ENCODE data around the gene DOCK1.

Gene DOCK1

GRCh38 chr10:127435246-127435645, 530.0 kb downstream of the DOCK1 start:
- Histone ChIP-seq H3K18ac (ENCODE audit: low read depth in 1 of 2, low read length in 2 of 2) (no peak overlapping the region), H3K36me3 (ENCODE audit: control insufficient read depth in 1 of 2, insufficient read depth in 2 of 2, low read depth in 1 of 2, low read length in 2 of 2) (peaks cover 41 to 85% of the 10 kb centered on the region in 2 experiments), H3K9ac (ENCODE audit: low read length) (no peak overlapping the region), H2AK5ac (ENCODE audit: low read length, severe bottlenecking) (no peak overlapping the region), H4K8ac (ENCODE audit: low read length) (no peak overlapping the region), H3K4ac (ENCODE audit: low read depth in 1 of 2, low read length in 2 of 2) (no peak overlapping the region), H3K79me1 (replicated peaks; ENCODE audit: low read length, poor library complexity, severe bottlenecking) (no peaks in the 10 kb centered on the region), H3K27ac (ENCODE audit: low read length, poor library complexity, severe bottlenecking) (no peak overlapping the region), H3K4me2 (ENCODE audit: low read length, poor library complexity, severe bottlenecking) (no peak overlapping the region), H3K9me3 (ENCODE audit: control insufficient read depth, low read length) (no peaks in the 10 kb centered on the region), H2BK12ac (ENCODE audit: low read length in 2 of 2) (no peak overlapping the region), H2BK120ac (ENCODE audit: low read depth, low read length) (no peak overlapping the region), H3K23ac (ENCODE audit: low read length in 2 of 2) (no peak overlapping the region), H3K4me1 (ENCODE audit: control insufficient read depth, insufficient read depth, low read depth, low read length) (no peaks in the 10 kb centered on the region), H3K14ac (ENCODE audit: low read length in 2 of 2) (no peak overlapping the region), H3K27me3 (ENCODE audit: control insufficient read depth in 1 of 2, insufficient read depth in 1 of 2, low read length in 2 of 2) (no peaks in the 10 kb centered on the region), H2AFZ (ENCODE audit: low read depth, low read length) (no peak overlapping the region), H3K4me3 (ENCODE audit: insufficient read depth in 1 of 2, low read depth in 1 of 2, low read length in 2 of 2) (no peak overlapping the region), H2BK5ac (ENCODE audit: low read depth, low read length, poor library complexity, severe bottlenecking) (no peak overlapping the region), H2BK15ac (ENCODE audit: low read depth, poor library complexity, severe bottlenecking) (no peak overlapping the region), H4K91ac (ENCODE audit: low read length) (no peak overlapping the region)
- WGBS = 49% methylated on average over 5 of the region's 7 CpGs
- DNase-seq = peak; percentile 36

GRCh38 chr10:127440371-127440770, 535.1 kb downstream of the DOCK1 start:
- H4K8ac ChIP-seq (ENCODE audit: low read length) = no peak overlapping the region
- no peak overlapping the region for H3K27ac ChIP-seq (ENCODE audit: low read length, poor library complexity, severe bottlenecking)
- H3K4me3 ChIP-seq (ENCODE audit: insufficient read depth in 1 of 2, low read depth in 1 of 2, low read length in 2 of 2) = no peak overlapping the region
- peaks cover 55 to 90% of the 10 kb centered on the region in 2 experiments for H3K36me3 ChIP-seq (ENCODE audit: control insufficient read depth in 1 of 2, insufficient read depth in 2 of 2, low read depth in 1 of 2, low read length in 2 of 2)
- no peak overlapping the region for H2AK5ac ChIP-seq (ENCODE audit: low read length, severe bottlenecking)
- H3K9me3 ChIP-seq (ENCODE audit: control insufficient read depth, low read length) = no peaks in the 10 kb centered on the region
- no peaks in the 10 kb centered on the region for H3K27me3 ChIP-seq (ENCODE audit: control insufficient read depth in 1 of 2, insufficient read depth in 1 of 2, low read length in 2 of 2)
- no peak overlapping the region for H2AFZ ChIP-seq (ENCODE audit: low read depth, low read length)
- no peak overlapping the region for H2BK15ac ChIP-seq (ENCODE audit: low read depth, poor library complexity, severe bottlenecking)
- no peak overlapping the region for H2BK120ac ChIP-seq (ENCODE audit: low read depth, low read length)
- no peak overlapping the region for H4K91ac ChIP-seq (ENCODE audit: low read length)
- no peak overlapping the region for H3K9ac ChIP-seq (ENCODE audit: low read length)
- H3K4me2 ChIP-seq (ENCODE audit: low read length, poor library complexity, severe bottlenecking) = no peak overlapping the region
- no peaks in the 10 kb centered on the region for H3K79me1 ChIP-seq (replicated peaks; ENCODE audit: low read length, poor library complexity, severe bottlenecking)
- H3K4me1 ChIP-seq (ENCODE audit: control insufficient read depth, insufficient read depth, low read depth, low read length) = peaks cover 15% of the 10 kb centered on the region
- DNase-seq = no peak
- H3K4ac ChIP-seq (ENCODE audit: low read depth in 1 of 2, low read length in 2 of 2) = no peak overlapping the region
- H2BK12ac ChIP-seq (ENCODE audit: low read length in 2 of 2) = no peak overlapping the region
- no peak overlapping the region for H3K14ac ChIP-seq (ENCODE audit: low read length in 2 of 2)
- no peak overlapping the region for H3K18ac ChIP-seq (ENCODE audit: low read depth in 1 of 2, low read length in 2 of 2)
- WGBS = 98% methylated on average over 11 of the region's 11 CpGs
- no peak overlapping the region for H2BK5ac ChIP-seq (ENCODE audit: low read depth, low read length, poor library complexity, severe bottlenecking)
- H3K23ac ChIP-seq (ENCODE audit: low read length in 2 of 2) = no peak overlapping the region

GRCh38 chr10:127441350-127442219, 536.4 kb downstream of the DOCK1 start:
- no peak overlapping the region for H3K18ac ChIP-seq (ENCODE audit: low read depth in 1 of 2, low read length in 2 of 2)
- peak overlapping the region; percentile 76 for H3K27ac ChIP-seq (ENCODE audit: low read length, poor library complexity, severe bottlenecking)
- H3K4ac ChIP-seq (ENCODE audit: low read depth in 1 of 2, low read length in 2 of 2) = no peak overlapping the region
- H2BK120ac ChIP-seq (ENCODE audit: low read depth, low read length) = no peak overlapping the region
- no peaks in the 10 kb centered on the region for H3K79me1 ChIP-seq (replicated peaks; ENCODE audit: low read length, poor library complexity, severe bottlenecking)
- no peak overlapping the region for H2AFZ ChIP-seq (ENCODE audit: low read depth, low read length)
- no peak overlapping the region for H3K4me3 ChIP-seq (ENCODE audit: insufficient read depth in 1 of 2, low read depth in 1 of 2, low read length in 2 of 2)
- no peak for DNase-seq
- WGBS = 96% methylated on average over 16 of the region's 16 CpGs
- no peak overlapping the region for H3K14ac ChIP-seq (ENCODE audit: low read length in 2 of 2)
- H2BK12ac ChIP-seq (ENCODE audit: low read length in 2 of 2) = peak overlapping the region in 1 of 2 experiments; percentile 25
- peak overlapping the region; percentile 40 for H3K4me2 ChIP-seq (ENCODE audit: low read length, poor library complexity, severe bottlenecking)
- H3K23ac ChIP-seq (ENCODE audit: low read length in 2 of 2) = no peak overlapping the region
- no peak overlapping the region for H2BK15ac ChIP-seq (ENCODE audit: low read depth, poor library complexity, severe bottlenecking)
- no peak overlapping the region for H2BK5ac ChIP-seq (ENCODE audit: low read depth, low read length, poor library complexity, severe bottlenecking)
- no peaks in the 10 kb centered on the region for H3K9me3 ChIP-seq (ENCODE audit: control insufficient read depth, low read length)
- peaks cover 55 to 94% of the 10 kb centered on the region in 2 experiments for H3K36me3 ChIP-seq (ENCODE audit: control insufficient read depth in 1 of 2, insufficient read depth in 2 of 2, low read depth in 1 of 2, low read length in 2 of 2)
- H3K27me3 ChIP-seq (ENCODE audit: control insufficient read depth in 1 of 2, insufficient read depth in 1 of 2, low read length in 2 of 2) = no peaks in the 10 kb centered on the region
- H2AK5ac ChIP-seq (ENCODE audit: low read length, severe bottlenecking) = no peak overlapping the region
- no peak overlapping the region for H3K9ac ChIP-seq (ENCODE audit: low read length)
- peaks cover 15% of the 10 kb centered on the region for H3K4me1 ChIP-seq (ENCODE audit: control insufficient read depth, insufficient read depth, low read depth, low read length)
- no peak overlapping the region for H4K8ac ChIP-seq (ENCODE audit: low read length)
- H4K91ac ChIP-seq (ENCODE audit: low read length) = no peak overlapping the region

- no peak overlapping the region for H3K14ac ChIP-seq (ENCODE audit: low read length in 2 of 2)
- peaks cover 15% of the 10 kb centered on the region for H3K4me1 ChIP-seq (ENCODE audit: control insufficient read depth, insufficient read depth, low read depth, low read length)
- no peak overlapping the region for H2BK15ac ChIP-seq (ENCODE audit: low read depth, poor library complexity, severe bottlenecking)
- H2AK5ac ChIP-seq (ENCODE audit: low read length, severe bottlenecking) = no peak overlapping the region
- H3K9me3 ChIP-seq (ENCODE audit: control insufficient read depth, low read length) = no peaks in the 10 kb centered on the region
- H3K4me2 ChIP-seq (ENCODE audit: low read length, poor library complexity, severe bottlenecking) = peak overlapping the region; percentile 14
- H3K18ac ChIP-seq (ENCODE audit: low read depth in 1 of 2, low read length in 2 of 2) = no peak overlapping the region
- H4K8ac ChIP-seq (ENCODE audit: low read length) = no peak overlapping the region
- 100% methylated on average over 4 of the region's 5 CpGs for WGBS
- DNase-seq = no peak
- no peaks in the 10 kb centered on the region for H3K79me1 ChIP-seq (replicated peaks; ENCODE audit: low read length, poor library complexity, severe bottlenecking)
- peaks cover 59 to 94% of the 10 kb centered on the region in 2 experiments for H3K36me3 ChIP-seq (ENCODE audit: control insufficient read depth in 1 of 2, insufficient read depth in 2 of 2, low read depth in 1 of 2, low read length in 2 of 2)
- H3K4ac ChIP-seq (ENCODE audit: low read depth in 1 of 2, low read length in 2 of 2) = no peak overlapping the region
- peak overlapping the region in 1 of 2 experiments; percentile 25 for H2BK12ac ChIP-seq (ENCODE audit: low read length in 2 of 2)
- H4K91ac ChIP-seq (ENCODE audit: low read length) = no peak overlapping the region
- H3K23ac ChIP-seq (ENCODE audit: low read length in 2 of 2) = no peak overlapping the region
- no peaks in the 10 kb centered on the region for H3K27me3 ChIP-seq (ENCODE audit: control insufficient read depth in 1 of 2, insufficient read depth in 1 of 2, low read length in 2 of 2)
- H2AFZ ChIP-seq (ENCODE audit: low read depth, low read length) = no peak overlapping the region
- no peak overlapping the region for H3K4me3 ChIP-seq (ENCODE audit: insufficient read depth in 1 of 2, low read depth in 1 of 2, low read length in 2 of 2)
- no peak overlapping the region for H2BK5ac ChIP-seq (ENCODE audit: low read depth, low read length, poor library complexity, severe bottlenecking)
- no peak overlapping the region for H3K9ac ChIP-seq (ENCODE audit: low read length)
- H2BK120ac ChIP-seq (ENCODE audit: low read depth, low read length) = no peak overlapping the region
- peak overlapping the region; percentile 76 for H3K27ac ChIP-seq (ENCODE audit: low read length, poor library complexity, severe bottlenecking)
These were observed 536.9 kb downstream of the DOCK1 start for GRCh38 chr10:127442220-127442525.
